ENCODE results near the gene IL17D. TPM values are rescaled to one million over a fixed set of nuclear protein-coding genes. Genes with fewer than 3 reads are reported as not detected.

Gene IL17D
- total RNA-seq, 1 donor from 2014 or later: not detected

DNA sequence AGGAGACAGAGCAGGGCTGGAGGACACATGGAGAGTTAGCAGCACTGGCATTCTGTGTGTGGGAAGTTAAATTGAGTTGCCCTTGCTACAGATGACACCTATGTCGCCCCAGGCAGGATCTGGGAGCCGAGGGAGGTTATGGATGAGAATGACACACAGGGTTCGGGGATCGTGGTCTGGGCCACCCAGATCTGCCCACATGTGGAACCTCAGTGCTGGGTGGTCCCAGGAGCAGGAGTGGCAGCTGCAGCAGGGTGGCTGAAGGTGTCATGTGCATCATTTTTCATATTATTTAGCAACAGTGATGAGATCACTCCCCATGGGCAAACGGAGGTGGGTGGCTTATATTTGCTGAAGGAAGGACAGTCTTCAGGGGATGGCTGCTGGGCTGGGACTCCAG, 3.2 kb downstream of the IL17D start:
- DNase-seq (no peak), ATAC-seq (ENCODE audit: low read depth) (no peak)
- peaks cover 5% of the 10 kb centered on the region for H3K27me3 Mint-ChIP-seq
- H3K4me1 Mint-ChIP-seq: peaks cover 14% of the 10 kb centered on the region
- TF ChIP-seq, protein P1, sequence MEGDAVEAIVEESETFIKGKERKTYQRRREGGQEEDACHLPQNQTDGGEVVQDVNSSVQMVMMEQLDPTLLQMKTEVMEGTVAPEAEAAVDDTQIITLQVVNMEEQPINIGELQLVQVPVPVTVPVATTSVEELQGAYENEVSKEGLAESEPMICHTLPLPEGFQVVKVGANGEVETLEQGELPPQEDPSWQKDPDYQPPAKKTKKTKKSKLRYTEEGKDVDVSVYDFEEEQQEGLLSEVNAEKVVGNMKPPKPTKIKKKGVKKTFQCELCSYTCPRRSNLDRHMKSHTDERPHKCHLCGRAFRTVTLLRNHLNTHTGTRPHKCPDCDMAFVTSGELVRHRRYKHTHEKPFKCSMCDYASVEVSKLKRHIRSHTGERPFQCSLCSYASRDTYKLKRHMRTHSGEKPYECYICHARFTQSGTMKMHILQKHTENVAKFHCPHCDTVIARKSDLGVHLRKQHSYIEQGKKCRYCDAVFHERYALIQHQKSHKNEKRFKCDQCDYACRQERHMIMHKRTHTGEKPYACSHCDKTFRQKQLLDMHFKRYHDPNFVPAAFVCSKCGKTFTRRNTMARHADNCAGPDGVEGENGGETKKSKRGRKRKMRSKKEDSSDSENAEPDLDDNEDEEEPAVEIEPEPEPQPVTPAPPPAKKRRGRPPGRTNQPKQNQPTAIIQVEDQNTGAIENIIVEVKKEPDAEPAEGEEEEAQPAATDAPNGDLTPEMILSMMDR (IDR thresholded peaks at IDR 0.05): no peak
- peaks cover 2% of the 10 kb centered on the region for H3K36me3 Mint-ChIP-seq (ENCODE audit: low read depth)
- H3K27ac Mint-ChIP-seq: no peak overlapping the region
- H3K4me3 Mint-ChIP-seq: no peak overlapping the region
- H3K9me3 Mint-ChIP-seq: no peaks in the 10 kb centered on the region
- ChIA-PET CTCF (interaction anchor here (1.1 kb wide), 1 partner anchor 212 kb away, joined by 5 read pairs; no protein-coding TSS in a partner anchor), POLR2A (interaction anchor here (0.6 kb wide), 1 partner anchor 297 kb away, joined by 3 read pairs; no protein-coding TSS in a partner anchor)
- intact Hi-C loops (cut with micrococcal nuclease): loop anchor here (10.0 kb wide), 4 partner anchors 468 to 752 kb away; partner anchors contain the start of genes GJB2, MRPL57, SKA3 and ZMYM2

DNA sequence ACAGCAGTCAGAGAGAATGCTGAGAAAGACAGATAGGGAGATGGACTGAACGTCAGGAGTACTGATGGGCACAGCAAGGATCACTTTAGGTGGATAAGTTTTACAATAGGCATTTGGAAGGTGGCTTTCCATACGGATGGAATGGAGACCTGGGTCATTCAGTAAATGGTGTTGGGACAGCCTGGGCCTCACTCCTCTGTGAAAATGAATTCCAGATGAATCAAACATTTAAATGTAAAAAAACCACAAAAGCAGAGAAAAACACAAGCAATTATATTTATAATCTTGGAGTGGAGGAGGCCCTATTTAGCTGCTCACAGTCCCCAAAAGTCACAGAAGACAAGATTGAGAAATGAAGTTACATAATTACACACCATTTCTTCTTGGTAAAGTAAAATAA, 4.7 kb downstream of the IL17D start:
- ChIA-PET CTCF (interaction anchor here (0.7 kb wide), 1 partner anchor 197 kb away, joined by 3 read pairs; no protein-coding TSS in a partner anchor), POLR2A (no interaction called here)
- H3K4me1 Mint-ChIP-seq: peaks cover 8% of the 10 kb centered on the region
- ATAC-seq (ENCODE audit: low read depth) (no peak), DNase-seq (no peak)
- TF ChIP-seq, protein P1 (IDR thresholded peaks at IDR 0.05): no peak
- intact Hi-C loops (cut with micrococcal nuclease): loop anchor here (10.0 kb wide), 4 partner anchors 467 to 753 kb away; partner anchors contain the start of genes GJB2, MRPL57, SKA3 and ZMYM2
- peaks cover 1% of the 10 kb centered on the region for H3K36me3 Mint-ChIP-seq (ENCODE audit: low read depth)
- H3K27ac Mint-ChIP-seq: no peak overlapping the region
- H3K27me3 Mint-ChIP-seq: no peaks in the 10 kb centered on the region
- no peaks in the 10 kb centered on the region for H3K9me3 Mint-ChIP-seq
- no peak overlapping the region for H3K4me3 Mint-ChIP-seq

DNA sequence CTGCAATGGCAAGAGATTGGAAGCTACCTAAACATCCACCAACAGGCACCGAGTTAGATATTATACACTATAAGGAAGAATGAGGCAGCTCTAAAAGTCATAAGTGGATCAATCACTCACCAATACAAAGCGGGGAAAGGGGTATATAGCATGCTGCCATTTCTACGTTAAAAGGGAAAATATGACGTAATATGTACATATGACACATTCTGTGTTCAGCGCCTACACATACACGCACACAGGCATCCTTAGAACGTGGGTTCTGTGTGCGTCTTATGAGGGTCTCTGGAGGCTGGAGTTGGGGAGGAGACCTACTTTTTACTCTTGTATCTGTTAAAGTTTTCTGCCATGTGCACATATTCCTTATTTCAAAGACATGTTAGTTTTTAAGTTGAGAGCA, 5.9 kb downstream of the IL17D start:
- Mint-ChIP-seq H3K9me3 (no peaks in the 10 kb centered on the region), H3K4me3 (no peak overlapping the region), H3K27me3 (peaks cover 7% of the 10 kb centered on the region), H3K4me1 (peaks cover 7% of the 10 kb centered on the region), H3K27ac (no peak overlapping the region), H3K36me3 (ENCODE audit: low read depth) (no peaks in the 10 kb centered on the region)
- DNase-seq (no peak), ATAC-seq (ENCODE audit: low read depth) (no peak)
- ChIA-PET POLR2A (no interaction called here), CTCF (no interaction called here)
- intact Hi-C loops (cut with micrococcal nuclease): loop anchor here (10.0 kb wide), 4 partner anchors 465 to 755 kb away; partner anchors contain the start of genes GJB2, MRPL57, SKA3 and ZMYM2
- TF ChIP-seq, protein P1 (IDR thresholded peaks at IDR 0.05): no peak

DNA sequence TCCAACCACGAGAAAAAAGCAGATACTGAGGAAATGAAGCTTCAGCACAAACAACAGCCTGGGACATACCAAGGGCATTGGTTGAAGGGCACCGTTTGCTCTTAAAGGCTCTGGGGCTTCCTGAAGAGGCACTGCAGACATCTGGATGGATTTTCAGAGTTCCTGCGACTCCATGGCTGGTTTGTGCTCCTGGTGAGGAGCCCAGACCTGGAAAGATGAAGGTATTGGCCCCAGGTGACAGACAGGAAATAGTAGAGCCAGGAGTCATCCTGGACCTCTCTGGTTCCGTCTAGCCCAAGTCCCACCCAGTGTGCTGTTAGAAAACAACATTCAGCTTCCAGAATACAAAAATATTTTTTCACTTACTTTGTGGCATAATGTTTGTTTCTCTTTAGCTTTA, 6.3 kb downstream of the IL17D start:
- POLR2A ChIA-PET: no interaction called here

More for the DNA sequence above, 6.3 kb downstream of the IL17D start:
- CTCF ChIA-PET: no interaction called here
- Mint-ChIP-seq H3K4me3 (no peak overlapping the region), H3K4me1 (peaks cover 7% of the 10 kb centered on the region), H3K36me3 (ENCODE audit: low read depth) (no peaks in the 10 kb centered on the region), H3K27ac (no peak overlapping the region), H3K9me3 (no peaks in the 10 kb centered on the region), H3K27me3 (peaks cover 7% of the 10 kb centered on the region)
- intact Hi-C loops (cut with micrococcal nuclease): loop anchor here (10.0 kb wide), 4 partner anchors 465 to 755 kb away; partner anchors contain the start of genes GJB2, MRPL57, SKA3 and ZMYM2
- DNase-seq (no peak), ATAC-seq (ENCODE audit: low read depth) (no peak)
- TF ChIP-seq, protein P1 (IDR thresholded peaks at IDR 0.05): no peak

All from activated B cell treated with CpG ODN at 0.5 μM for 24 hours (primary cell).